MM.1S (cell line): ENCODE data around the gene UNC119.

Experiments
- DNase-seq: peaks from one replicate; pipeline ENCODE4 v3.0.0-alpha.2; 2015
- H2AFZ ChIP-seq: fragments of 300-600 bp; sonication (generic); 2 replicates; pipeline ENCODE4 v1.6.0; 2016; ENCODE audit warnings: antibody characterized with exemption, low read length
- H3F3A ChIP-seq: fragments of 300-600 bp; sonication (generic); 2 replicates; pipeline ENCODE4 v1.6.1; 2016; ENCODE audit warnings: mild to moderate bottlenecking, antibody characterized with exemption, low read length, moderate library complexity, mixed read lengths; ENCODE audit not compliant: insufficient read depth
- H3K27ac ChIP-seq: fragments of 300-600 bp; sonication (generic); 2 replicates; pipeline ENCODE4 v1.5.1; 2016; ENCODE audit warnings: mild to moderate bottlenecking, low read length
- H3K27me3 ChIP-seq: fragments of 300-600 bp; sonication (generic); replicated peaks from 2 replicates; pipeline ENCODE4 v1.6.0; 2016; ENCODE audit warnings: low read length; ENCODE audit not compliant: insufficient read depth
- H3K36me3 ChIP-seq: fragments of 300-600 bp; sonication (generic); replicated peaks from 2 replicates; pipeline ENCODE4 v1.6.1; 2016; ENCODE audit warnings: mild to moderate bottlenecking, low read length, mixed read lengths; ENCODE audit not compliant: insufficient read depth
- H3K4me1 ChIP-seq: fragments of 300-600 bp; sonication (generic); 2 replicates; pipeline ENCODE4 v1.6.1; 2016; ENCODE audit warnings: low read length, mixed read lengths
- H3K4me2 ChIP-seq: fragments of 300-600 bp; sonication (generic); 2 replicates; pipeline ENCODE4 v1.6.0; 2016; ENCODE audit warnings: low read depth, low read length
- H3K4me3 ChIP-seq: fragments of 300-600 bp; sonication (generic); 2 replicates; pipeline ENCODE4 v1.5.1; 2016; ENCODE audit warnings: low read length, mixed read lengths
- H3K79me2 ChIP-seq: fragments of 300-600 bp; sonication (generic); 2 replicates; pipeline ENCODE4 v1.6.1; 2016; ENCODE audit warnings: mixed run types, low read length, mixed read lengths
- H3K9ac ChIP-seq: fragments of 300-600 bp; sonication (generic); 2 replicates; pipeline ENCODE4 v1.6.1; 2016; ENCODE audit warnings: low read length, mixed read lengths
- H3K9me2 ChIP-seq: fragments of 300-600 bp; sonication (generic); replicated peaks from 2 replicates; pipeline ENCODE4 v1.6.1; 2016; ENCODE audit warnings: mild to moderate bottlenecking, low read length, mixed read lengths; ENCODE audit not compliant: insufficient read depth
- H3K9me3 ChIP-seq: fragments of 300-600 bp; sonication (generic); replicated peaks from 2 replicates; pipeline ENCODE4 v1.6.1; 2016; ENCODE audit warnings: mild to moderate bottlenecking, low read length, mixed read lengths; ENCODE audit not compliant: insufficient read depth
- H4K20me1 ChIP-seq: fragments of 300-600 bp; sonication (generic); 2 replicates; pipeline ENCODE4 v1.6.1; 2016; ENCODE audit warnings: mild to moderate bottlenecking, low read length, moderate library complexity, mixed read lengths; ENCODE audit not compliant: insufficient read depth
- CTCF ChIP-seq: fragments of 300-600 bp; sonication (generic); IDR thresholded peaks from 2 replicates; pipeline ENCODE4 v1.5.1; 2016; ENCODE audit warnings: antibody characterized with exemption, low read length, mixed read lengths
- EZH2 ChIP-seq: fragments of 300-600 bp; sonication (generic); optimal IDR thresholded peaks from 2 replicates; pipeline ENCODE3; 2017; ENCODE audit warnings: low read depth, mild to moderate bottlenecking, antibody characterized with exemption, low read length, mixed read lengths
- EZH2phosphoT487 ChIP-seq: fragments of 300-600 bp; sonication (generic); IDR thresholded peaks from 2 replicates; pipeline ENCODE4 v1.6.1; 2018; ENCODE audit warnings: antibody characterized with exemption, low read length

UNC119 gene

GRCh38 chr17:28563475-28563874 lies 11.1 kb upstream of the UNC119 start:
- DNase-seq: no peak
- no peaks in the 10 kb centered on the region for H4K20me1 ChIP-seq
- TF ChIP-seq EZH2 (no peak), CTCF (no peak), EZH2phosphoT487 (no peak)
- H3K27ac ChIP-seq: no peak overlapping the region
- H3K79me2 ChIP-seq: peaks cover 38% of the 10 kb centered on the region
- H3K9me3 ChIP-seq: no peaks in the 10 kb centered on the region
- H3K4me3 ChIP-seq: no peak overlapping the region
- H3K4me1 ChIP-seq: peaks cover 11% of the 10 kb centered on the region
- no peaks in the 10 kb centered on the region; the same call in none of the 2 replicates for H3K36me3 ChIP-seq
- H3K4me2 ChIP-seq: no peak overlapping the region
- no peaks in the 10 kb centered on the region for H3K27me3 ChIP-seq
- no peak overlapping the region for H2AFZ ChIP-seq
- H3F3A ChIP-seq: 0 out of 2 replicates have a peak, but pooled peaks cover 6% of the 10 kb centered on the region
- no peaks in the 10 kb centered on the region for H3K9me2 ChIP-seq
- no peak overlapping the region for H3K9ac ChIP-seq

- Histone ChIP-seq H3K27ac (no peak overlapping the region), H2AFZ (no peak overlapping the region), H3F3A (no peaks in the 10 kb centered on the region; the same call in 1 of the 2 replicates), H4K20me1 (no peaks in the 10 kb centered on the region), H3K4me1 (peaks cover 3% of the 10 kb centered on the region; the same call in 1 of the 2 replicates), H3K9ac (no peak overlapping the region), H3K9me2 (no peaks in the 10 kb centered on the region), H3K9me3 (no peaks in the 10 kb centered on the region), H3K27me3 (0 out of 2 replicates have a peak, but pooled peaks cover 5% of the 10 kb centered on the region), H3K4me2 (no peak overlapping the region), H3K4me3 (no peak overlapping the region), H3K79me2 (no peaks in the 10 kb centered on the region), H3K36me3 (no peaks in the 10 kb centered on the region; the same call in 1 of the 2 replicates)
- DNase-seq: no peak
- TF ChIP-seq CTCF: no peak
- no peak for TF ChIP-seq EZH2
- TF ChIP-seq EZH2phosphoT487: no peak
Measured at GRCh38 chr17:28555022-28555421, 2.6 kb upstream of the UNC119 start.

GRCh38 chr17:28554565-28554964 lies 2.1 kb upstream of the UNC119 start:
- Histone ChIP-seq H3K9me3 (no peaks in the 10 kb centered on the region), H3K4me3 (no peak overlapping the region), H3K79me2 (no peaks in the 10 kb centered on the region), H4K20me1 (no peaks in the 10 kb centered on the region), H3K27ac (no peak overlapping the region), H3K9me2 (no peaks in the 10 kb centered on the region), H3K9ac (no peak overlapping the region), H3K36me3 (no peaks in the 10 kb centered on the region), H3K4me1 (peaks cover 3% of the 10 kb centered on the region; the same call in 1 of the 2 replicates), H3F3A (no peaks in the 10 kb centered on the region; the same call in 1 of the 2 replicates), H3K4me2 (no peak overlapping the region), H3K27me3 (0 out of 2 replicates have a peak, but pooled peaks cover 5% of the 10 kb centered on the region), H2AFZ (no peak overlapping the region)
- TF ChIP-seq CTCF: peak; percentile 19; the same call in 1 of the 2 replicates
- no peak for TF ChIP-seq EZH2
- no peak for TF ChIP-seq EZH2phosphoT487
- no peak for DNase-seq
